ENCODE results near the gene COPZ2.

Gene COPZ2

GRCh38 chr17:48025904-48026501 is 11.6 kb downstream of the COPZ2 start:
- no peak for DNase-seq (ENCODE audit: extremely low read depth, insufficient read length)
- Histone ChIP-seq H3K4me3 (replicated peaks; ENCODE audit: low read depth, low read length) (no peak overlapping the region), H3K36me3 (ENCODE audit: control insufficient read depth, insufficient read depth, low read length) (no peaks in the 10 kb centered on the region), H3K27me3 (replicated peaks; ENCODE audit: control insufficient read depth, insufficient read depth, low read length) (no peaks in the 10 kb centered on the region; the same call in 1 of the 2 replicates)
- no peak for TF ChIP-seq CTCF (IDR thresholded peaks at IDR 0.05; ENCODE audit: insufficient read depth, low read length, poor library complexity, severe bottlenecking)

- Histone ChIP-seq H3K36me3 (ENCODE audit: control insufficient read depth, insufficient read depth, low read length) (no peaks in the 10 kb centered on the region), H3K4me3 (replicated peaks; ENCODE audit: low read depth, low read length) (peak overlapping the region; percentile 65), H3K27me3 (replicated peaks; ENCODE audit: control insufficient read depth, insufficient read depth, low read length) (no peaks in the 10 kb centered on the region; the same call in 1 of the 2 replicates)
- TF ChIP-seq CTCF (IDR thresholded peaks at IDR 0.05; ENCODE audit: insufficient read depth, low read length, poor library complexity, severe bottlenecking), result peak; percentile 95
- peak; percentile 93 for DNase-seq (ENCODE audit: extremely low read depth, insufficient read length)
These were observed 12.3 kb downstream of the COPZ2 start for GRCh38 chr17:48025040-48025903.

GRCh38 chr17:48024149-48025039 is 13.2 kb downstream of the COPZ2 start:
- no peak for TF ChIP-seq CTCF (IDR thresholded peaks at IDR 0.05; ENCODE audit: insufficient read depth, low read length, poor library complexity, severe bottlenecking)
- Histone ChIP-seq H3K27me3 (replicated peaks; ENCODE audit: control insufficient read depth, insufficient read depth, low read length) (no peaks in the 10 kb centered on the region; the same call in 1 of the 2 replicates), H3K36me3 (ENCODE audit: control insufficient read depth, insufficient read depth, low read length) (no peaks in the 10 kb centered on the region), H3K4me3 (replicated peaks; ENCODE audit: low read depth, low read length) (peak overlapping the region; percentile 65)
- peak; percentile 67 for DNase-seq (ENCODE audit: extremely low read depth, insufficient read length)

GRCh38 chr17:48023400-48024148 is 14.0 kb downstream of the COPZ2 start:
- peak; percentile 16 for TF ChIP-seq CTCF (IDR thresholded peaks at IDR 0.05; ENCODE audit: insufficient read depth, low read length, poor library complexity, severe bottlenecking)
- H3K36me3 ChIP-seq (ENCODE audit: control insufficient read depth, insufficient read depth, low read length), result no peaks in the 10 kb centered on the region
- no peaks in the 10 kb centered on the region; the same call in 1 of the 2 replicates for H3K27me3 ChIP-seq (replicated peaks; ENCODE audit: control insufficient read depth, insufficient read depth, low read length)
- H3K4me3 ChIP-seq (replicated peaks; ENCODE audit: low read depth, low read length), result peak overlapping the region; percentile 65
- peak; percentile 61 for DNase-seq (ENCODE audit: extremely low read depth, insufficient read length)

GRCh38 chr17:48022901-48023300 is 14.7 kb downstream of the COPZ2 start:
- no peak for DNase-seq (ENCODE audit: extremely low read depth, insufficient read length)
- no peak for TF ChIP-seq CTCF (IDR thresholded peaks at IDR 0.05; ENCODE audit: insufficient read depth, low read length, poor library complexity, severe bottlenecking)
- Histone ChIP-seq H3K4me3 (replicated peaks; ENCODE audit: low read depth, low read length) (no peak overlapping the region), H3K27me3 (replicated peaks; ENCODE audit: control insufficient read depth, insufficient read depth, low read length) (no peaks in the 10 kb centered on the region; the same call in 1 of the 2 replicates), H3K36me3 (ENCODE audit: control insufficient read depth, insufficient read depth, low read length) (no peaks in the 10 kb centered on the region)

All from GM06990 (cell line).